H54 (cell line): ENCODE results near the gene OR5A1.
"Not testable (repeated sequence)": the region's sequence is repeated elsewhere in the genome, so short reads cannot be mapped to it uniquely, and the experiment has no call there.

Experiments
- DNase-seq: peaks from one replicate; pipeline ENCODE4 v3.0.0; 2011; ENCODE audit warnings: low spot score, mixed read lengths; ENCODE audit not compliant: insufficient read length
- FAIRE-seq: peaks from 3 replicates; lab custom pipeline; 2011; peaks lifted over from hg19 to GRCh38; lab: Jason Lieb, UNC
- POLR2A ChIP-seq: IDR thresholded peaks from 2 replicates; pipeline ENCODE4 v1.6.1; 2011; ENCODE audit warnings: low read depth, mild to moderate bottlenecking, low read length

OR5A1 gene

GRCh38 chr11:59429924-59430516 is 6.2 kb upstream of the OR5A1 start:
- DNase-seq: no peak
- no peak for TF ChIP-seq POLR2A
- FAIRE-seq: no peak

DNA sequence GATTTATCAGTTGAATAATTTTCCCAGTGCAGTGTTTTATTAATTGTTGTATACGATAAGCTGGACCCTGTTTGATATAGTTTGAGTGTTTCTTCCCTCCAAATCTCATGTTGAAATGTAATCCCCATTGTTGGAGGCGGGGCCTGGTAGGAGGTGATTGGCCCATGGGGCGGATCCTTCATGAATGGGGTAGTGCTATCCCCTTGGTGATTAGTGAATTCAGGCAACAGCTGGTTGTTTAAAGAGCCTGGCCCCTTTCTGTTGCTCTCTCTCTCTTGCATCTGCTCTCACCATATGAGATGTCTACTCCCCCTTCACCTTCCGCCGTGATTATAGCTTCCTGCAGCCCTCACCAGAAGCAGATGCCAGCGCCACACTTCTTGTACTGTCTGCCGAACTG is 1.5 kb downstream of the OR5A1 start:
- FAIRE-seq: no peak
- no peak for TF ChIP-seq POLR2A

DNA sequence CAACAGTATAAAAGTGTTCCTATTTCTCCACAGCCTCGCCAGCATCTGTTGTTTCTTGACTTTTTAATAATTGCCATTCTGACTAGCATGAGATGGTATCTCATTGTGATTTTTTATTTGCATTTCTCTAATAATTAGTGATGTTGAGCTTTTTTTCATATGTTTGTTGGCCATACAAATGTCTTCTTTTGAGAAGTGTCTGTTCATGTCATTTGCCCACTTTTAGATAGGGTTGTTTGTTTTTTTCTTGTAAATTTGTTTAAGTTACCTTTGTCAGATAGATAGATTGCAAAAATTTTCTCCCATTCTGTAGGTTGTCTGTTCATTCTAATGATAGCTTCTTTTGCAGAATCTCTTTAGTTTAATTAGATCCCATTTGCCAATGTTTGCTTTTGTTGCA is 9.4 kb downstream of the OR5A1 start:
- not testable (repeated sequence) for DNase-seq

More for the DNA sequence above, 1.5 kb downstream of the OR5A1 start:
- DNase-seq: no peak

DNA sequence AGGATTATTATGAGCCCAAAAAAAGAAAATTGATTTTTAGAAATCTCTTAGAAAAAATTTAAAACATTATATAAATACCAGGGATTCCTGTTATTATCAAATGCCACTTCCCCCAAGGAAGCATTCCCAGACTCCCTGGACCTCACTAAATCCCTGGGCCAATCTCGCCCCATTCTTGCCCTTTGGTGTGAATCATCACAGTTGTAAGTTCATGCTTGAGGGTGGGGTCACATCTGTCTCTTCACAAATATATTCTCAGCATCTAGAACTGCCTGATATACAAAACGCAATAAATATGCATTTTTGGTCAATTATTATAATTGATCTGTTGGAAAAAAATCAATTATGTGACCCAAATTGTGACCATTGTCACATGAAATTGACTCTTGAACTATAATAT is 12.2 kb downstream of the OR5A1 start:
- no peak for DNase-seq
- TF ChIP-seq POLR2A: no peak
- FAIRE-seq: no peak

More for the DNA sequence above, 9.4 kb downstream of the OR5A1 start:
- not testable (repeated sequence) for FAIRE-seq

GRCh38 chr11:59456661-59457060 is 20.4 kb downstream of the OR5A1 start, which contains the start of gene OR4D6:
Gene OR4D6 (plus strand): TSS chr11:59456961. CDS start chr11:59456961, 0 bp downstream.
- FAIRE-seq (no peak), DNase-seq (no peak)
- no peak for TF ChIP-seq POLR2A

GRCh38 chr11:59459916-59460315 is 23.6 kb downstream of the OR5A1 start:
- DNase-seq (no peak), FAIRE-seq (no peak)
- TF ChIP-seq POLR2A: no peak

DNA sequence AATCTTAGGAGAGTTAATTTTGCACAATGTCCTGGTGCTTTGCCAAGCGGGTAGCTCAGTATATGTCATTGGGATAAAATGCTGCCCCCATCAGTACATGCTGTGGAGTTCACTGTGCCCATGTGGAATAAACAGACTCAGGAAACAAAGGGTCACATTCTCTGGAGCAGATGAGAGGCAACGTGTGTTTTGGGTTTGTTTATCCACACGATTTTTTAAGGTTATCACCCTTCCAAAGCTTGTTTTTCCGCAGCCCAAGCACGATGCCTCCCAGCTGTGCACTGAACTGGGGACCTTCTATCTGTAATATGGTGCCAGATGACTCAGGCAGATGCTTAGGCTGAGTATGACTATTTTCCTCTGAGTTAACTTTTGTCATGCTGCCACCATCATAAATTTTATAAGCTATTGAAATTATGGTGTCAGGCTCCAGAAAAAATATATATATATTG is 26.9 kb downstream of the OR5A1 start:
- DNase-seq (no peak), FAIRE-seq (no peak)
- TF ChIP-seq POLR2A: no peak

GRCh38 chr11:59473015-59473414 is 36.7 kb downstream of the OR5A1 start, which contains the start of gene OR4D10:
Gene OR4D10 (plus strand): TSS chr11:59473315. CDS start chr11:59477430, 4,115 bp downstream.
- FAIRE-seq: no peak
- TF ChIP-seq POLR2A: no peak
- no peak for DNase-seq

- DNase-seq: no peak
- TF ChIP-seq POLR2A: no peak
Observed at GRCh38 chr11:59475176-59475575, 38.9 kb downstream of the OR5A1 start.

GRCh38 chr11:59479906-59480305 is 43.6 kb downstream of the OR5A1 start:
- DNase-seq: no peak
- TF ChIP-seq POLR2A: no peak
- FAIRE-seq: no peak

More at GRCh38 chr11:59475176-59475575, 38.9 kb downstream of the OR5A1 start:
- no peak for FAIRE-seq

DNA sequence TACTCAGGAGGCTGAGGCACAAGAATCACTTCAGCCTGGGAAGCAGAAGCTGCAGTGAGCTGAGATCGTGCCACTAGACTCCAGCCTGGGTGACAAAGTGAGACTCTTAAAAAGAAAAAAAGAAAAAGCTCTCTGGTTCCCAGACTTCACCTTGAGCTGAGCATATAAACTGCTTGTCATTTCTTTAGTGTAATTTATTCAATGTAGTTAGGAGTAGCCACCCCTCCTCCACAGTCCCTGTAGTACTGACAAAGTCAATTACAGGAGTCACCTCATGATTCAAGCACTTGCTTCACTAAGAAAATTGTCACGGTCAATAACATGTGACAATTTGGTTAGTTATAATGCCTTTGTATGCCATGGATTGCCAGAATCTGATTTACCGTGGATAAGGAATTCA is 44.1 kb downstream of the OR5A1 start:
- no peak for TF ChIP-seq POLR2A
- FAIRE-seq: no peak
- DNase-seq: no peak
